MM.1S (cell line): ENCODE results near the gene SLC9A5.

Experiments
- DNase-seq: peaks from one replicate; pipeline ENCODE4 v3.0.0-alpha.2; 2015
- H2AFZ ChIP-seq: fragments of 300-600 bp; sonication (generic); 2 replicates; pipeline ENCODE4 v1.6.0; 2016; ENCODE audit warnings: antibody characterized with exemption, low read length
- H3F3A ChIP-seq: fragments of 300-600 bp; sonication (generic); 2 replicates; pipeline ENCODE4 v1.6.1; 2016; ENCODE audit warnings: mild to moderate bottlenecking, antibody characterized with exemption, low read length, moderate library complexity, mixed read lengths; ENCODE audit not compliant: insufficient read depth
- H3K27ac ChIP-seq: fragments of 300-600 bp; sonication (generic); 2 replicates; pipeline ENCODE4 v1.5.1; 2016; ENCODE audit warnings: mild to moderate bottlenecking, low read length
- H3K27me3 ChIP-seq: fragments of 300-600 bp; sonication (generic); replicated peaks from 2 replicates; pipeline ENCODE4 v1.6.0; 2016; ENCODE audit warnings: low read length; ENCODE audit not compliant: insufficient read depth
- H3K36me3 ChIP-seq: fragments of 300-600 bp; sonication (generic); replicated peaks from 2 replicates; pipeline ENCODE4 v1.6.1; 2016; ENCODE audit warnings: mild to moderate bottlenecking, low read length, mixed read lengths; ENCODE audit not compliant: insufficient read depth
- H3K4me1 ChIP-seq: fragments of 300-600 bp; sonication (generic); 2 replicates; pipeline ENCODE4 v1.6.1; 2016; ENCODE audit warnings: low read length, mixed read lengths
- H3K4me2 ChIP-seq: fragments of 300-600 bp; sonication (generic); 2 replicates; pipeline ENCODE4 v1.6.0; 2016; ENCODE audit warnings: low read depth, low read length
- H3K4me3 ChIP-seq: fragments of 300-600 bp; sonication (generic); 2 replicates; pipeline ENCODE4 v1.5.1; 2016; ENCODE audit warnings: low read length, mixed read lengths
- H3K79me2 ChIP-seq: fragments of 300-600 bp; sonication (generic); 2 replicates; pipeline ENCODE4 v1.6.1; 2016; ENCODE audit warnings: mixed run types, low read length, mixed read lengths
- H3K9ac ChIP-seq: fragments of 300-600 bp; sonication (generic); 2 replicates; pipeline ENCODE4 v1.6.1; 2016; ENCODE audit warnings: low read length, mixed read lengths
- H3K9me2 ChIP-seq: fragments of 300-600 bp; sonication (generic); replicated peaks from 2 replicates; pipeline ENCODE4 v1.6.1; 2016; ENCODE audit warnings: mild to moderate bottlenecking, low read length, mixed read lengths; ENCODE audit not compliant: insufficient read depth
- H3K9me3 ChIP-seq: fragments of 300-600 bp; sonication (generic); replicated peaks from 2 replicates; pipeline ENCODE4 v1.6.1; 2016; ENCODE audit warnings: mild to moderate bottlenecking, low read length, mixed read lengths; ENCODE audit not compliant: insufficient read depth
- H4K20me1 ChIP-seq: fragments of 300-600 bp; sonication (generic); 2 replicates; pipeline ENCODE4 v1.6.1; 2016; ENCODE audit warnings: mild to moderate bottlenecking, low read length, moderate library complexity, mixed read lengths; ENCODE audit not compliant: insufficient read depth
- CTCF ChIP-seq: fragments of 300-600 bp; sonication (generic); IDR thresholded peaks from 2 replicates; pipeline ENCODE4 v1.5.1; 2016; ENCODE audit warnings: antibody characterized with exemption, low read length, mixed read lengths
- EZH2 ChIP-seq: fragments of 300-600 bp; sonication (generic); optimal IDR thresholded peaks from 2 replicates; pipeline ENCODE3; 2017; ENCODE audit warnings: low read depth, mild to moderate bottlenecking, antibody characterized with exemption, low read length, mixed read lengths
- EZH2phosphoT487 ChIP-seq: fragments of 300-600 bp; sonication (generic); IDR thresholded peaks from 2 replicates; pipeline ENCODE4 v1.6.1; 2018; ENCODE audit warnings: antibody characterized with exemption, low read length

SLC9A5 gene

GRCh38 chr16:67230809-67231660 lies 17.7 kb upstream of the SLC9A5 start:
- Histone ChIP-seq H3K4me3 (no peak overlapping the region), H2AFZ (no peak overlapping the region), H3K9me3 (no peaks in the 10 kb centered on the region), H3K9me2 (no peaks in the 10 kb centered on the region), H3K27ac (no peak overlapping the region), H3K36me3 (no peaks in the 10 kb centered on the region; the same call in 1 of the 2 replicates), H3K9ac (no peak overlapping the region), H3F3A (no peaks in the 10 kb centered on the region; the same call in none of the 2 replicates), H3K79me2 (peaks cover 31% of the 10 kb centered on the region), H3K4me1 (peaks cover 11% of the 10 kb centered on the region; the same call in 1 of the 2 replicates), H4K20me1 (no peaks in the 10 kb centered on the region), H3K27me3 (no peaks in the 10 kb centered on the region), H3K4me2 (no peak overlapping the region)
- no peak for DNase-seq
- TF ChIP-seq EZH2 (no peak), CTCF (no peak), EZH2phosphoT487 (no peak)

GRCh38 chr16:67233596-67233995 lies 15.2 kb upstream of the SLC9A5 start:
- Histone ChIP-seq H3K4me1 (no peaks in the 10 kb centered on the region), H3K4me3 (no peak overlapping the region), H3K36me3 (peaks cover 4% of the 10 kb centered on the region; the same call in 1 of the 2 replicates), H3K9me3 (no peaks in the 10 kb centered on the region), H3K4me2 (no peak overlapping the region), H3K9ac (no peak overlapping the region), H4K20me1 (no peaks in the 10 kb centered on the region), H3K27me3 (no peaks in the 10 kb centered on the region), H2AFZ (no peak overlapping the region), H3K79me2 (peaks cover 14% of the 10 kb centered on the region), H3K27ac (no peak overlapping the region), H3F3A (no peaks in the 10 kb centered on the region; the same call in none of the 2 replicates), H3K9me2 (no peaks in the 10 kb centered on the region)
- no peak for TF ChIP-seq EZH2phosphoT487
- TF ChIP-seq EZH2, result no peak
- no peak for TF ChIP-seq CTCF
- no peak for DNase-seq

- H3K4me3 ChIP-seq, result no peak overlapping the region
- no peak overlapping the region for H2AFZ ChIP-seq
- no peaks in the 10 kb centered on the region for H4K20me1 ChIP-seq
- H3K9me3 ChIP-seq, result no peaks in the 10 kb centered on the region
- H3K79me2 ChIP-seq, result peaks cover 11% of the 10 kb centered on the region
- H3K36me3 ChIP-seq, result peaks cover 4% of the 10 kb centered on the region; the same call in 1 of the 2 replicates
- H3K27ac ChIP-seq, result no peak overlapping the region
- H3K9ac ChIP-seq, result no peak overlapping the region
- H3F3A ChIP-seq, result no peaks in the 10 kb centered on the region; the same call in none of the 2 replicates
- DNase-seq, result no peak
- H3K4me2 ChIP-seq, result no peak overlapping the region
- H3K4me1 ChIP-seq, result no peaks in the 10 kb centered on the region
- TF ChIP-seq EZH2 (no peak), CTCF (no peak), EZH2phosphoT487 (no peak)
- no peaks in the 10 kb centered on the region for H3K9me2 ChIP-seq
- H3K27me3 ChIP-seq, result no peaks in the 10 kb centered on the region
Measured at GRCh38 chr16:67234180-67234597, 14.6 kb upstream of the SLC9A5 start.
